Epithelial cell of prostate (primary cell): ENCODE measurements around the gene TNFRSF1A.
A peak's percentile ranks its signal among the peaks of the same experiment; 100 is the strongest.
"Not testable (repeated sequence)": the region's sequence is repeated elsewhere in the genome, so short reads cannot be mapped to it uniquely, and the experiment has no call there.

Source experiments
- DNase-seq: peaks from one replicate; pipeline ENCODE4 v3.0.0-alpha.2; 2011; ENCODE audit warnings: low read depth, low spot score
- H3K27ac ChIP-seq: fragments of 450-650 bp; 2 replicates; pipeline ENCODE4 v1.5.1; 2017; ENCODE audit warnings: mild to moderate bottlenecking

Gene TNFRSF1A

GRCh38 chr12:6313326-6313940 is 28.4 kb downstream of the TNFRSF1A start:
- peak overlapping the region; percentile 87 for H3K27ac ChIP-seq
- DNase-seq, result no peak

GRCh38 chr12:6312529-6313325 is 29.1 kb downstream of the TNFRSF1A start:
- peak overlapping the region; percentile 87 for H3K27ac ChIP-seq
- peak; percentile 76 for DNase-seq

GRCh38 chr12:6311822-6312528 is 29.9 kb downstream of the TNFRSF1A start:
- H3K27ac ChIP-seq, result peak overlapping the region; percentile 87

GRCh38 chr12:6310771-6311610 is 30.9 kb downstream of the TNFRSF1A start:
- no peak for DNase-seq
- peak overlapping the region; percentile 87 for H3K27ac ChIP-seq

More at GRCh38 chr12:6311822-6312528, 29.9 kb downstream of the TNFRSF1A start:
- DNase-seq, result no peak

GRCh38 chr12:6307529-6307928 is 34.3 kb downstream of the TNFRSF1A start:
- DNase-seq, result no peak
- no peak overlapping the region for H3K27ac ChIP-seq

GRCh38 chr12:6306599-6307220 is 35.2 kb downstream of the TNFRSF1A start:
- no peak for DNase-seq
- H3K27ac ChIP-seq, result no peak overlapping the region

GRCh38 chr12:6306151-6306550 is 35.7 kb downstream of the TNFRSF1A start:
- no peak for DNase-seq
- H3K27ac ChIP-seq, result no peak overlapping the region

- DNase-seq, result no peak
- no peak overlapping the region for H3K27ac ChIP-seq
Observed at GRCh38 chr12:6303071-6303470, 38.8 kb downstream of the TNFRSF1A start.

GRCh38 chr12:6302621-6303020 is 39.3 kb downstream of the TNFRSF1A start:
- no peak for DNase-seq

GRCh38 chr12:6301721-6302120 is 40.2 kb downstream of the TNFRSF1A start:
- H3K27ac ChIP-seq, result no peak overlapping the region
- DNase-seq, result no peak

More at GRCh38 chr12:6302621-6303020, 39.3 kb downstream of the TNFRSF1A start:
- no peak overlapping the region for H3K27ac ChIP-seq

GRCh38 chr12:6297170-6297569 is 44.7 kb downstream of the TNFRSF1A start:
- H3K27ac ChIP-seq, result no peak overlapping the region

GRCh38 chr12:6295094-6295811 is 46.6 kb downstream of the TNFRSF1A start:
- peak; percentile 82 for DNase-seq
- H3K27ac ChIP-seq, result peak overlapping the region; percentile 51

More at GRCh38 chr12:6297170-6297569, 44.7 kb downstream of the TNFRSF1A start:
- no peak for DNase-seq

- peak overlapping the region; percentile 51 for H3K27ac ChIP-seq
- DNase-seq, result no peak
Observed at GRCh38 chr12:6294156-6295093, 47.5 kb downstream of the TNFRSF1A start.

GRCh38 chr12:6292606-6293005 is 49.3 kb downstream of the TNFRSF1A start:
- no peak for DNase-seq
- H3K27ac ChIP-seq, result no peak overlapping the region

GRCh38 chr12:6289906-6290305 is 52.0 kb downstream of the TNFRSF1A start:
- H3K27ac ChIP-seq, DNase-seq: not testable (repeated sequence)

GRCh38 chr12:6289081-6289480 is 52.8 kb downstream of the TNFRSF1A start:
- H3K27ac ChIP-seq, result peak overlapping the region; percentile 74
- not testable (repeated sequence) for DNase-seq

- H3K27ac ChIP-seq, result peak overlapping the region; percentile 74
- peak; percentile 82 for DNase-seq
Observed at GRCh38 chr12:6288235-6288634, 53.6 kb downstream of the TNFRSF1A start.
